ENCODE measurements around the gene PIGX.

GRCh38 chr3:196694941-196695848, 17.0 kb upstream of the PIGX start:
- TF ChIP-seq POLR2AphosphoS5 (IDR thresholded peaks at IDR 0.05) (no peak), POLR2A (IDR thresholded peaks at IDR 0.05) (no peak), CTCF (IDR thresholded peaks at IDR 0.05) (no peak)

Measured in upper lobe of left lung (tissue), 4 donors.